Cardiac muscle cell (in vitro differentiated cells and primary cell): ENCODE results near the gene PRDM1. TPM values are rescaled to one million over a fixed set of nuclear protein-coding genes. Genes with fewer than 3 reads are reported as not detected.

Experiments
- DNase-seq, 2 donors: peaks; one replicate each; pipeline versions ENCODE4 v3.0.0 to v3.0.0-alpha.2; 2010 to 2017; ENCODE audit warnings: low read depth in 1 of 2, low spot score in 1 of 2
- H3K27ac ChIP-seq: fragments of 200-600 bp; sonication (generic); 2 replicates; pipeline ENCODE4 v1.5.1; 2016
- H3K27me3 ChIP-seq: fragments of 200-600 bp; sonication (generic); 2 replicates; pipeline ENCODE4 v1.6.0; 2016; ENCODE audit warnings: control low read depth
- H3K36me3 ChIP-seq: fragments of 200-600 bp; sonication (generic); 2 replicates; pipeline ENCODE4 v1.5.1; 2016; ENCODE audit warnings: control low read depth
- H3K4me1 ChIP-seq: fragments of 200-600 bp; sonication (generic); 2 replicates; pipeline ENCODE4 v1.8.1; 2017; ENCODE audit warnings: low read depth, mild to moderate bottlenecking, mixed run types
- H3K4me3 ChIP-seq: fragments of 200-600 bp; sonication (generic); 2 replicates; pipeline ENCODE4 v1.5.1; 2016; ENCODE audit warnings: mild to moderate bottlenecking
- H3K9me3 ChIP-seq: fragments of 200-600 bp; sonication (generic); 2 replicates; pipeline ENCODE4 v1.5.1; 2017; ENCODE audit warnings: low read depth, mild to moderate bottlenecking, control low read depth
- polyA plus RNA-seq: library from polyadenylated mRNA; unstranded; fragments of >200 nt; fragmentation: Nextera tagmentation; extraction: Ambion mirVana; gene quantifications from 2 replicates; pipeline ENCODE4 v1.2.1, GENCODE V29; 2016
- total RNA-seq: library from RNA; depleted of rRNA; stranded (reverse); fragments of >200 nt; gene quantifications from 2 replicates; pipeline ENCODE4 v1.2.3, GENCODE V29; 2016
- TF ChIP-seq, protein P1 (sequence below): IDR thresholded peaks from 2 replicates; pipeline ENCODE4 v1.5.1; 2012; ENCODE audit warnings: low read depth, mild to moderate bottlenecking, low read length

PRDM1 gene
- total RNA-seq = 0.56 and 2.4 TPM in 2 replicates
- polyA plus RNA-seq = 0.67 and 2.9 TPM in 2 replicates

DNA sequence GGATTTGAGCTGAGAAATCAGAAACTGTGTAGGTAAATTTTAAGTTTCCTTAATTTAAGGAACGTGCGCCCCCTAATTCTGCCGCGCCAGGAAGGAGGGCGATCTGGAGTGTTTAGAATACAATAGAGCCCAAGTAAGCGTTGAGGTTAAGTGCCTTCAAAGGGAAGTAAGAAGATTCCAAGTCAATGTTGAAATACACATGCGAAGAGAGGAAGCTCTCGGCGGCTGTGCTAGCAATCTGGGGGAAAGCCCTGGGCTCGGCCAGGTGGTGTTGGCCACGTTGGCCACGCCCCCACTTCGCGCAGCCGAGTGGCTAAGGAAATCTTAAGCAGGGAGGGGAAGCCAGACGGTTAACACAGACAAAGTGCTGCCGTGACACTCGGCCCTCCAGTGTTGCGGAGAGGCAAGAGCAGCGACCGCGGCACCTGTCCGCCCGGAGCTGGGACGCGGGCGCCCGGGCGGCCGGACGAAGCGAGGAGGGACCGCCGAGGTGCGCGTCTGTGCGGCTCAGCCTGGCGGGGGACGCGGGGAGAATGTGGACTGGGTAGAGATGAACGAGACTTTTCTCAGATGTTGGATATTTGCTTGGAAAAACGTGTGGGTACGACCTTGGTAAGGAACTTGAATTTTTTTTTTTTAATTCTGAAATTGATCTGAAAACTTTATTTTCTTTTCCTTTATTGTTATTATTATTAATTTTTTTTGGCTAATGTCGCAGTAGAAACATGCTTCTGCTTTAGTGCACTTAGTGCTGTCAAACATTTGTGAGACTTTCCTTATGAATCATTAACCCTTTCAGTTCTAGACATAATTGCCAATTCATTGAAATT is at the start of gene PRDM1:
PRDM1 (plus strand) TSS at position 353 of the 830 bp plus-strand sequence; CDS start at position 571, 218 bp downstream.
- DNase-seq = peak; percentile 45 to 82
- no peak within 1 kb of the TSS for H3K27ac ChIP-seq
- peak within 1 kb of the TSS; percentile 53 for H3K4me3 ChIP-seq
- H3K27me3 ChIP-seq = peaks cover 2% of the 10 kb centered on the region
- H3K36me3 ChIP-seq = no peaks in the 10 kb centered on the region
- no peaks in the 10 kb centered on the region for H3K9me3 ChIP-seq
- H3K4me1 ChIP-seq = peaks cover 9% of the 10 kb centered on the region
- TF ChIP-seq, protein P1, sequence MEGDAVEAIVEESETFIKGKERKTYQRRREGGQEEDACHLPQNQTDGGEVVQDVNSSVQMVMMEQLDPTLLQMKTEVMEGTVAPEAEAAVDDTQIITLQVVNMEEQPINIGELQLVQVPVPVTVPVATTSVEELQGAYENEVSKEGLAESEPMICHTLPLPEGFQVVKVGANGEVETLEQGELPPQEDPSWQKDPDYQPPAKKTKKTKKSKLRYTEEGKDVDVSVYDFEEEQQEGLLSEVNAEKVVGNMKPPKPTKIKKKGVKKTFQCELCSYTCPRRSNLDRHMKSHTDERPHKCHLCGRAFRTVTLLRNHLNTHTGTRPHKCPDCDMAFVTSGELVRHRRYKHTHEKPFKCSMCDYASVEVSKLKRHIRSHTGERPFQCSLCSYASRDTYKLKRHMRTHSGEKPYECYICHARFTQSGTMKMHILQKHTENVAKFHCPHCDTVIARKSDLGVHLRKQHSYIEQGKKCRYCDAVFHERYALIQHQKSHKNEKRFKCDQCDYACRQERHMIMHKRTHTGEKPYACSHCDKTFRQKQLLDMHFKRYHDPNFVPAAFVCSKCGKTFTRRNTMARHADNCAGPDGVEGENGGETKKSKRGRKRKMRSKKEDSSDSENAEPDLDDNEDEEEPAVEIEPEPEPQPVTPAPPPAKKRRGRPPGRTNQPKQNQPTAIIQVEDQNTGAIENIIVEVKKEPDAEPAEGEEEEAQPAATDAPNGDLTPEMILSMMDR = no peak

DNA sequence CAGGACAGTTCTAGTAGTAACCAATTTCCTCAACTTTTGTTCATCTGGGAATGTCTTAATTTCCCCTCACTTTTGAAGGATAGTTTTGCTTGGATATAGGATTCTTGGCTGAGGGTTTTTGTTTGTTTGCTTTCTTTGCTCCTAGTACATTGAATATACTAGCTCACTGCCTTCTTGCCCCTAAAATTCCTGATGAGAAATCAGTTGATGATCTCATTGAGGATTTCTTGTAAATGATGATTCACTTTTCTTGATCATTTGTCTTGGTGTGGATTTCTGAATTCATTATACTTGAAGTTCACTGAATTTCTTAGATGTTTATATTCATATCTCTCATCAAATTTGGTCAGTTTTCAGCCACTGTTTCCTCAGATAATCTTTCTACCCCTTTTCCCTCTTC is 49.1 kb upstream of the PRDM1 start:
- no peak overlapping the region for H3K4me3 ChIP-seq
- no peaks in the 10 kb centered on the region for H3K36me3 ChIP-seq
- H3K9me3 ChIP-seq = peaks cover 3% of the 10 kb centered on the region
- H3K27me3 ChIP-seq = no peaks in the 10 kb centered on the region
- DNase-seq = no peak
- TF ChIP-seq, protein P1 = no peak
- H3K4me1 ChIP-seq = no peaks in the 10 kb centered on the region
- no peak overlapping the region for H3K27ac ChIP-seq

DNA sequence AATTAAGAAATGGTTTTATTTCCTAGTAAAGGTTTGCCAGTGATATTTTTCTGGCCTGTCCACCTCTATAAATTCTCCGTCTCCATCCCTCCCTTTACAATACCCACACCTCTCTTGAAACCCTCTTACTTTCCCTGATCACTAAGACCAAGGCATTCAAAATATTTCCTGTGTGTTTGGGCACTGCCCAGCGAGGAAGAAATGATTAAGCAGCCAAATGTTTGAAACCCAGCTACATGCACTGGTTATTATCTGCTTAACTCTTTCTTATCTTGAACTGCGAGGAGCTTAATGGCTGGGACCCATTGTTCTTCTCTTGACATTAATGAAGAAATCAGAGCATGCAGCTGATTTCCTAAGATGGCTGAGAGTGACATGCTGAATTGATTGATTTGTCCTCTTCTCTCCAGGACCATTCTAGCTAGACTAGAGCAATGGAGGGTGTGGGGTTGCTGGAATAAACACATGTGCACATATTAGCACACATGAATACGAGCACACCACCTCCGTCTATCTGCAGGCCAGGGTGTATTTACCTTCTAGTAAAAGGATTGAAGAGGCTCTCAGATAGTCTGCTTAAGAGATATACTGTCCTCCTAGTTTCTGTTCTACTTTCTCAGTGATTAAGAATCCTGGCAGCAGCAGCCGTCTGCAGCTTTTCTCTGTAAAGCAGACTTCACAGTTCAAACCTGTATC is 46.1 kb upstream of the PRDM1 start:
- Histone ChIP-seq H3K27me3 (no peaks in the 10 kb centered on the region), H3K4me1 (no peaks in the 10 kb centered on the region), H3K36me3 (no peaks in the 10 kb centered on the region), H3K4me3 (no peak overlapping the region), H3K9me3 (peaks cover 3% of the 10 kb centered on the region), H3K27ac (no peak overlapping the region)
- TF ChIP-seq, protein P1 = no peak
- no peak for DNase-seq

DNA sequence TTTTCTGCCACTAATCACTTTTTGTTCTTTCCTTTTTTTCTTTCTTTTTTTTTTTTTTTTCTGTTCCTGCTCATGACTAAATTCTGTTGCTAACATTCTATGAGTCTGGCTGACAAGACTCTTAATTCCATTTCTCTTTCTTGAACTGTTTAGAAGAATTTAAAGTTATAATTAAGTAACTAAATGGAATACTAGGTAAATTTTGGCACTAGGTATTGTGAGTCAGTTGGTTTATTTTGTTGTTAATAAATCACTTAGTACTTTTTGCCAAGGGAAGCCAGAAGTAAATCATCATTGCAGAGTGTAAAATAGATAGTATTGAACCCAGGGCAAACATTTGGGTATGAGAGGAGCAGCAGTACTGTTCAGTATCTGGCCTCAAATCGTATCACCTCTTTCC is 42.0 kb upstream of the PRDM1 start:
- no peak overlapping the region for H3K27ac ChIP-seq
- H3K27me3 ChIP-seq = peaks cover 11% of the 10 kb centered on the region
- no peak overlapping the region for H3K4me3 ChIP-seq
- H3K36me3 ChIP-seq = no peaks in the 10 kb centered on the region
- no peaks in the 10 kb centered on the region for H3K9me3 ChIP-seq
- TF ChIP-seq, protein P1 = no peak
- DNase-seq = no peak
- no peaks in the 10 kb centered on the region for H3K4me1 ChIP-seq

DNA sequence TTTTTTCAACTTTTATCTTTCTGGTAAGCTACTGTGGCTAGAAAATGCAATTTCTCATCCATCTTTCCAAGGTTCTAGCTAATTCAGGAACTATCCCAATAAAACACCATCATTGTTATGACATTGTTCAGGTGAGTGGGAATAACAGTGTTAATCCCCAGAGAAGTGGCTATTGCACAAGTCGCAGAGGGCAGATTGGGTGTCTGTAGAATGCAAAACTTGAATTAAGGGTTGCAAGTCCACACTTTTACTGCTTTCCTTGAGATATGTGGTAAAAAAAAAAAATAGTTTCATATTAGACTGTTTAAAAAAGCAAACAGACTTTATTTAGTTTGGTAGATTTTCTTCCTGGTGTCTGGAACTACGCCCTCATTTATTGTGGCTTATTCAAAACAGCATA is 41.1 kb upstream of the PRDM1 start:
- TF ChIP-seq, protein P1 = no peak
- no peak for DNase-seq
- peaks cover 18% of the 10 kb centered on the region for H3K27me3 ChIP-seq
- H3K4me1 ChIP-seq = no peaks in the 10 kb centered on the region
- H3K9me3 ChIP-seq = no peaks in the 10 kb centered on the region
- H3K36me3 ChIP-seq = no peaks in the 10 kb centered on the region
- H3K4me3 ChIP-seq = no peak overlapping the region
- no peak overlapping the region for H3K27ac ChIP-seq
